HepG2 (cell line): ENCODE results near the gene TMEM233. TPM values are rescaled to one million over a fixed set of nuclear protein-coding genes. Genes with fewer than 3 reads are reported as not detected.

ENCODE experiments used
- ATAC-seq: fragments of 200-7000 bp; cut with Tn5 transposase; 3 replicates; pipeline ENCODE4 v1.9.1; 2020; ENCODE audit warnings: mild to moderate bottlenecking, moderate library complexity
- BruUV-seq: library from RNA; stranded (reverse); fragments of 400-500 nt; replicated peaks from 2 replicates; lab custom pipeline; 2021; lab: Mats Ljungman, UMichigan
- CTCF ChIA-PET: fragments of 300-600 bp; formaldehyde crosslinking; extraction: SDS; loops from one replicate; lab custom pipeline; 2021; ENCODE audit warnings: low total read pairs, inconsistent platforms, low intra/inter-chr PET ratio; lab: Yijun Ruan, JAX
- POLR2A ChIA-PET: fragments of 350-600 bp; sonication (Branson Sonifier 250); formaldehyde crosslinking; loops from one replicate; lab custom pipeline; 2020; ENCODE audit warnings: antibody characterized with exemption, inconsistent platforms; lab: Yijun Ruan, JAX
- DNase-seq: peaks from one replicate; pipeline ENCODE4 v3.0.0-alpha.2; 2015; ENCODE audit warnings: low spot score
- FAIRE-seq: peaks from 3 replicates; lab custom pipeline; 2011; peaks lifted over from hg19 to GRCh38; lab: Jason Lieb, UNC
- H2AFZ ChIP-seq: one replicate; pipeline ENCODE4 v1.6.1; 2011; ENCODE audit warnings: low read length, inconsistent platforms
- H3K27ac ChIP-seq: fragments of 300-600 bp; 3 replicates; pipeline ENCODE4 v1.8.0; 2011; ENCODE audit warnings: mixed run types, mild to moderate bottlenecking, mixed read lengths, low read length, inconsistent platforms; ENCODE audit not compliant: insufficient read depth; ENCODE audit errors: extremely low read length
- H3K27me3 ChIP-seq, 2 experiments: fragments of 200-600 bp in 1 of 2; 2 replicates in 1 of 2; 3 replicates in 1 of 2; pipeline versions ENCODE4 v1.6.0 to v1.8.0; 2011; ENCODE audit warnings: low read length in 2 of 2, mild to moderate bottlenecking in 2 of 2, moderate library complexity in 2 of 2, inconsistent platforms in 1 of 2; ENCODE audit not compliant: insufficient read depth in 2 of 2, control insufficient read depth in 1 of 2
- H3K36me3 ChIP-seq, 2 experiments: fragments of 200-600 bp in 1 of 2; replicated peaks in 1 of 2; 2 replicates in 1 of 2; 3 replicates in 1 of 2; pipeline versions ENCODE4 v1.5.1 to v1.8.0; 2011; ENCODE audit warnings: low read length in 2 of 2, inconsistent platforms in 1 of 2; ENCODE audit not compliant: insufficient read depth in 2 of 2, control insufficient read depth in 1 of 2
- H3K4me1 ChIP-seq: 2 replicates; pipeline ENCODE4 v1.5.1; 2012; ENCODE audit warnings: low read length, inconsistent platforms; ENCODE audit not compliant: insufficient read depth
- H3K4me2 ChIP-seq: 2 replicates; pipeline ENCODE4 v1.6.0; 2011; ENCODE audit warnings: low read depth, low read length, inconsistent platforms
- H3K4me3 ChIP-seq, 3 experiments: fragments of 200-600 bp in 1 of 3; sonication (generic), shearing (Covaris generic) in 1 of 3; replicated peaks in 1 of 3; 2 replicates each; pipeline ENCODE4 v1.5.1; 2011 to 2016; ENCODE audit warnings: low read length in 3 of 3, inconsistent platforms in 2 of 3, low read depth in 2 of 3, mild to moderate bottlenecking in 2 of 3, control low read depth in 1 of 3, mixed read lengths in 1 of 3; ENCODE audit not compliant: insufficient read depth in 1 of 3
- H3K79me2 ChIP-seq: one replicate; pipeline ENCODE4 v1.6.1; 2011; ENCODE audit warnings: low read length, inconsistent platforms; ENCODE audit not compliant: insufficient read depth
- H3K9ac ChIP-seq: 2 replicates; pipeline ENCODE4 v1.6.0; 2011; ENCODE audit warnings: mild to moderate bottlenecking, low read depth, low read length, inconsistent platforms; ENCODE audit not compliant: insufficient read depth
- H3K9me3 ChIP-seq: 2 replicates; pipeline ENCODE4 v1.5.1; 2012; ENCODE audit warnings: mild to moderate bottlenecking, low read length
- H4K20me1 ChIP-seq: 2 replicates; pipeline ENCODE4 v1.6.0; 2011; ENCODE audit warnings: inconsistent platforms, mild to moderate bottlenecking, low read length, moderate library complexity; ENCODE audit not compliant: insufficient read depth
- CREB1 ChIP-seq, 2 experiments: fragments of 450-650 bp in 1 of 2; IDR thresholded peaks; 2 replicates each; pipeline ENCODE4 v1.6.1; 2016 to 2017; ENCODE audit warnings: control low read depth in 1 of 2, mild to moderate bottlenecking in 1 of 2, missing compliant biosample characterization in 1 of 2, missing genetic modification characterization in 1 of 2
- FOXJ3 ChIP-seq: sonication (generic); formaldehyde crosslinking; IDR thresholded peaks from 2 replicates; pipeline ENCODE4 v1.4.0; 2020; ENCODE audit warnings: missing genetic modification reagents, mild to moderate bottlenecking, borderline replicate concordance
- HNF1A ChIP-seq, 2 experiments: sonication (generic) in 1 of 2; formaldehyde crosslinking in 1 of 2; IDR thresholded peaks; 2 replicates each; pipeline versions ENCODE4 v1.4.0 to v1.6.1; 2016 to 2020; ENCODE audit warnings: borderline replicate concordance in 1 of 2, low read depth in 1 of 2, mild to moderate bottlenecking in 1 of 2, missing genetic modification reagents in 1 of 2
- HNF4G ChIP-seq, 2 experiments: sonication (generic) in 1 of 2; formaldehyde crosslinking in 1 of 2; IDR thresholded peaks; 2 replicates each; pipeline versions ENCODE4 v1.4.0 to v1.6.1; 2011 to 2020; ENCODE audit warnings: borderline replicate concordance in 2 of 2, low read depth in 2 of 2, mild to moderate bottlenecking in 2 of 2, low read length in 1 of 2, missing genetic modification reagents in 1 of 2, moderate library complexity in 1 of 2
- NCOA2 ChIP-seq: sonication (generic); formaldehyde crosslinking; IDR thresholded peaks from 2 replicates; pipeline ENCODE4 v1.8.0; 2022; ENCODE audit warnings: inconsistent platforms
- NFKBIZ ChIP-seq: IDR thresholded peaks from 2 replicates; pipeline ENCODE4 v1.6.1; 2018; ENCODE audit warnings: missing genetic modification reagents, missing compliant biosample characterization
- SNAPC2 ChIP-seq: sonication (generic); formaldehyde crosslinking; IDR thresholded peaks from 2 replicates; pipeline ENCODE4 v1.8.1; 2022; ENCODE audit warnings: mild to moderate bottlenecking, missing genetic modification reagents
- ZBTB14 ChIP-seq: sonication (generic); formaldehyde crosslinking; IDR thresholded peaks from 2 replicates; pipeline ENCODE4 v1.4.0; 2020; ENCODE audit warnings: missing genetic modification reagents
- ZNF501 ChIP-seq: sonication (generic); formaldehyde crosslinking; IDR thresholded peaks from 2 replicates; pipeline ENCODE4 v1.5.1; 2020; ENCODE audit warnings: mild to moderate bottlenecking, moderate library complexity, missing genetic modification reagents
- ZNF503 ChIP-seq: sonication (generic); formaldehyde crosslinking; IDR thresholded peaks from 2 replicates; pipeline ENCODE4 v1.4.0; 2020; ENCODE audit warnings: missing genetic modification reagents
- ZNF891 ChIP-seq: sonication (generic); formaldehyde crosslinking; IDR thresholded peaks from 2 replicates; pipeline ENCODE4 v1.5.0; 2020; ENCODE audit warnings: mild to moderate bottlenecking, missing genetic modification reagents
- WGBS: methylation state at CpG from one replicate; pipeline ENCODE4 v1.1.6; 2017; ENCODE audit warnings: low lambda C conversion rate; 5-methylcytosine and 5-hydroxymethylcytosine counted together
- in situ Hi-C: cut with HindIII; loops from 2 replicates; pipeline ENCODE4 v1.10.0; 2017; ENCODE audit warnings: low pct_unique_long_range_greater_than_20kb; ENCODE audit not compliant: extremely low pct_ligation_motif_present
- intact Hi-C: fragments of 100-400 bp; cut with micrococcal nuclease; formaldehyde crosslinking; loops from one replicate; pipeline ENCODE4 v1.10.0; 2022; ENCODE audit not compliant: unreplicated experiment
- polyA plus RNA-seq, 8 experiments: library from polyadenylated mRNA; depleted of rRNA in 3 of 8; stranded (reverse) in 7 of 8; unstranded in 1 of 8; fragments of >200 nt; fragmentation: Illumina TruSeq in 4 of 8; extraction: Trizol in 4 of 8; gene quantifications; 2 replicates each; pipeline versions ENCODE4 v1.2.1 to v1.2.3, GENCODE V29; 2011 to 2016; ENCODE audit warnings: low read depth in 4 of 8, missing spikeins in 1 of 8, mixed read lengths in 1 of 8; ENCODE audit not compliant: insufficient read depth in 1 of 8
- total RNA-seq, 5 experiments: library from RNA; depleted of rRNA; stranded (reverse); fragments of >200 nt; fragmentation: Illumina TruSeq; extraction: Trizol; gene quantifications; 2 replicates each; pipeline ENCODE4 v1.2.3, GENCODE V29; 2016; ENCODE audit warnings: low read depth in 1 of 5

Gene TMEM233
- total and polyA plus RNA-seq, 2 of the 13 experiments (the other 11 are each of a cell fraction or from before 2014, with no cell fraction given), result 0.03 TPM; not detected in 1

GRCh38 chr12:119669744-119670472 lies 76.3 kb downstream of the TMEM233 start:
- in situ Hi-C loops, result no loop called here
- ChIA-PET POLR2A (interaction anchor here (1.1 to 4.0 kb wide), 3 partner anchors 13 to 25 kb away, joined by 4 to 40 read pairs (median 5); no protein-coding TSS in a partner anchor), CTCF (no interaction called here)
- peak overlapping the region; percentile 65 for H3K4me2 ChIP-seq
- no peaks in the 10 kb centered on the region; a peak in 1 of 5 replicates for H3K27me3 ChIP-seq
- FAIRE-seq (peak; percentile 67), ATAC-seq (peak; percentile 23), DNase-seq (peak; percentile 83)
- intact Hi-C loops, result no loop called here
- H3K9ac ChIP-seq, result peak overlapping the region; percentile 53
- H3K4me1 ChIP-seq, result peaks cover 37% of the 10 kb centered on the region
- no peak overlapping the region for H2AFZ ChIP-seq
- no peaks in the 10 kb centered on the region for H3K9me3 ChIP-seq
- H3K36me3 ChIP-seq, result peaks cover 17 to 43% of the 10 kb centered on the region in 2 experiments
- WGBS, result 5% methylated on average over 11 of the region's 11 CpGs
- H3K79me2 ChIP-seq, result peaks cover 13% of the 10 kb centered on the region
- H4K20me1 ChIP-seq, result peaks cover 12% of the 10 kb centered on the region
- TSS peak; percentile 32 for BruUV-seq
- H3K27ac ChIP-seq, result peak overlapping the region; percentile 83
- peak overlapping the region in 2 of 3 experiments; percentile 25 to 91; a peak in 3 of 6 replicates for H3K4me3 ChIP-seq
- TF ChIP-seq ZNF503 (peak; percentile 43; the same call in 1 of the 2 replicates), ZNF501 (CRISPR knock-in tag) (no peak), FOXJ3 (0 out of 2 replicates have a peak, but pooled peaks have one; percentile 34), SNAPC2 (CRISPR knock-in tag) (0 out of 2 replicates have a peak, but pooled peaks have one; percentile 10), NCOA2 (peak; percentile 65; the same call in 1 of the 2 replicates), NFKBIZ (no peak), CREB1 (IDR thresholded peaks at IDR 0.05) (no peak), CREB1 (CRISPR knock-in tag; IDR thresholded peaks at IDR 0.05) (peak; percentile 62), ZNF891 (CRISPR knock-in tag) (no peak), ZBTB14 (no peak), HNF4G (IDR thresholded peaks at IDR 0.05; ENCODE audit: borderline replicate concordance, low read depth, low read length) (peak; percentile 5; the same call in 1 of the 2 replicates), HNF4G (CRISPR knock-in tag; IDR thresholded peaks at IDR 0.05; ENCODE audit: borderline replicate concordance, low read depth) (no peak), HNF1A (IDR thresholded peaks at IDR 0.05; ENCODE audit: low read depth) (peak; percentile 84), HNF1A (CRISPR knock-in tag; IDR thresholded peaks at IDR 0.05; ENCODE audit: borderline replicate concordance) (peak; percentile 75; the same call in 1 of the 2 replicates)
